NCI-H510A treated with DMSO at 0.1 percent for 48 hours (cell line): ENCODE results near the gene TTC23.
A peak's percentile ranks its signal among the peaks of the same experiment; 100 is the strongest.
"Not testable (repeated sequence)": the region's sequence is repeated elsewhere in the genome, so short reads cannot be mapped to it uniquely, and the experiment has no call there.

Source experiments
- DNase-seq: peaks from one replicate; lab custom pipeline; 2025; lab: John Stamatoyannopoulos, UW

The TTC23 gene

GRCh38 chr15:99120050-99120777 is 129.2 kb downstream of the TTC23 start:
- DNase-seq, result no peak

DNA sequence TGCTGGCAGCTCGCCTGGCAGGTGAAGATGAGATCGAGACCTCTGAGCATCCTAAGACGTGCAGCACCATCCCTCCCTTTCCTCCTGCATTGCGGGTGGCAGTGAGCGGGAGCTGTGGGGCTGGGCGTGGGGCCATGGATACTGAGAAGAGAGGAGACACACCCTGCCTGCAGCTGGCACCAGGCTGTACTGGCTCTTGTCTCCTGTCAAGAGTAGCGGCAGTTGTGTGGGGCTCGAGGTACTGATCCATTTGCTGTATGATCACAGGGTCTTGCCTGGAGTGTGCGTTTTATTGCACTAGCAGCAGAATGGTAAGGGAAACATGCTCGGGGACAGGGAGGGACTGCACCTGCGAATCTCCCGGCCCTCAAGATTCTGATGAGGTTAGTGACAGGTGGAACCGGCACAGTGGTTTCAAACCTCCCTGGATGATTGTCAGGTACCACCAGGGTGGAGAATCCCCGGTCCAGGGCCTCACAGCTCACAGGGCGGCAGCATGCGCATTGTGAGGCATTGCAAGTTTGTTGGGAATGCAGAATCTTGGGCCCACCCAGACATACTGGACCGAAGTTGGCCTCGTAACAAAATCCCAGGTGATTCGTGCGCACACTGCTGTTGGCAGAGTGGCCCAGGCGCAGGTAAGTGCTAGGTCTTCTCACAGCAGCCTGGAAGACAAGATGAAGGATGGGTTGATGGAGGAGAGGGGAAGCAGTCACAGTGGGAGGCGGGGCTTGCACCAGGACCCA is 130.4 kb downstream of the TTC23 start:
- no peak for DNase-seq

DNA sequence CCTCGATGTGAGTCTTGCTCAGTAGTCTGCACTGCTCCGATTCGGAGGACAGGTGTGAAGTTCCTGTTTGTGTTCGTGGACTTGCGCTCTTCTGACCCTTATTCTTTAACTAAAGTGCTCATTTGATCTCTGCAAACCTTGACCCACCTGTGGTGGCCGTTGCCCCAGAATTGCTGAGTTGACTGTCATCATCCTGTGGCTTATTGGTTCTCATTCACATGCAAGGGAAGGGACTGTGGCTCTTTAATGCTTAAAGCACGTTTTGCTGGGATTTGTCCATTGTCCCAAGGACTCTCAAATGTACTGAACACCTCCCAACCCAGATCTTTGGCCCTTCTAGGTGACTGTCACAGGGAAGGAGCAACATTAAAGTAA is 131.1 kb downstream of the TTC23 start:
- DNase-seq, result no peak

DNA sequence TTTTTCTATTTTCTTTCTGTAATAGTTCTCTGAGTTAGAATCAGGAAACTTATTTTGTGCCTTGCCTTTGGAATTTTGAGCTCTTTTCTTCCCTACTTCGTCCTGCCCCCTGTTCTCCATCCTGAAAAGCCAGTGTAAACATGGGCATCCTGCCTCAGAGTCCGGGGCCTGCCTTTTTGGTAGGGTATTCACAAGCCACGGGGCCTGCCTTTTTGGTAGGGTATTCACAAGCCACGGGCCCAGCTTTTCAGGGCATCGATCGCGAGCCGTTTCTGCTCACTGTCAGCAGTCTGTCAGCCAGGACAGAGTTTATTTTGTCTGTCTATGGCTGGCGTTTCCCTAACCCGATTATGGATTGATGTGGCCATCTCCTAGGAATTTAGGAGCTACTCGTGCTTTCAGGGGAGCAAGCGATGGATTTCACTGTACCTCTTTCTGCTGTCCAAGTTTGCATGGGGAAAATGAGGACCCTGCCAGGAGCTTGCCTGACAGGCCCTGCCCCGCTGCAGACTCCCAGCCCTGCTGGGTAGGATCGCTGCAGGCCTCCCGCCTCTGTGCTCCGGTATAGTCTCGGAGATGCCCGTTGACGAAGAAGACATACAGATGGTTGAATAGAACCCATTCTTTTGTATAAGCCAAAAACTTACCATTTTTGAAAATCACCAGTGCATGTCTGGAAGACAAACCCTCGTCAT is 131.7 kb downstream of the TTC23 start:
- DNase-seq, result no peak

DNA sequence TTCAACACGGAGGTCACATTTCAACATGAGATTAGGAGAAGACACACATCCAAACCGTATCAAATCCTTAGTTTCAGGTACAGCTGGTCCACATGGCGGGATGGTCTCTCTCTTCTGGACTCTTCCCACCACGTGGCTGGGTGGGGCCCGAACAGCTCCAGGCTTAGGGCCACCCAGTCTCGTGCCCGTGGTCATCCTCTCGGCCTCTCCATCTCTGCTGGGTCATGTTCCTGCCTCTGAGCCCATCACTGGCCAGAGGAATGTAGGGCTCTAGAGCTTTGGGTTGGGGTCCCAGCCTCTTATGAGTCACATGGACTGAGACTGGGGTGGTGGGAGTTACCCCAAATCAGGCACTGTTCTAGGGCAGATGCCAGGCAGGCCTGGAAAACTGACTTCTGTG is 132.3 kb downstream of the TTC23 start:
- no peak for DNase-seq

- DNase-seq, result no peak
Observed at GRCh38 chr15:99115300-99116215, 133.8 kb downstream of the TTC23 start.

GRCh38 chr15:99114511-99115299 is 134.7 kb downstream of the TTC23 start:
- DNase-seq, result no peak

- DNase-seq, result no peak
Observed at GRCh38 chr15:99113547-99114271, 135.7 kb downstream of the TTC23 start.

- not testable (repeated sequence) for DNase-seq
Observed at GRCh38 chr15:99111641-99112040, 137.7 kb downstream of the TTC23 start.

DNA sequence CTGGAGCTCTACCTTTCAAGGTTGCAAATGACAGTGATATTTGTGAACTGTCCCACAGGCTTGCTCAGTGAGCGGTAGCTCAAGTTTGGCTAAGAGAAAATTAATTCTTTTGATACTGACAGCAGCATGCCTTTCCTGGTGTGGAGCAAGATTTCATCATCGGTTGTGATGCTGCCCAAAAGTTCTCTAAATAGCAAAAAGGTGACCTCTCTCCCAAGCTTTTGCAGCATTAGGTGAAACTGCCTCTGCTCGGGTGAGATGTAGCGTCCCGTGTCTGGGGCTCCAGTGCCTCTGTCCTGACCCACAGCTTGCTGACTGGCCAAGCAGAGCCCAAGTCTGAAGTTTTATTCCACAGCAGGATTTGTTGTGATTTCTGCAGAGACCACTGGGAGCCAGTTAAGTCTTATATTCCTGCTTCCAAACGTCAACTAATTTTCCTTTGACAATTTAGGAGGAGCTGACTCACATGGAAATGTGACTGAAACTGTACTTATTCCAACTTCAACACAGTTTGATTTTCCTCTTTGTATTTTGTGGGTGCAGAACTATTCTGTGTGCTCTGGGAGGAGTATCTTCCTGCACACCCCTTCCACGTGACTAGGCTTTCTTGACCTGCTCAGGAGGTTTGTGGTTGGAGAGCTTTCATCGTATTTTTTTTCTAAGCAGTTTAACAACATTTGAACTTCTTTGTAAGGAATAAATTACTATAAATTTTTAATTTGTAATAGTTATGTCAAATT is 138.6 kb downstream of the TTC23 start:
- no peak for DNase-seq

DNA sequence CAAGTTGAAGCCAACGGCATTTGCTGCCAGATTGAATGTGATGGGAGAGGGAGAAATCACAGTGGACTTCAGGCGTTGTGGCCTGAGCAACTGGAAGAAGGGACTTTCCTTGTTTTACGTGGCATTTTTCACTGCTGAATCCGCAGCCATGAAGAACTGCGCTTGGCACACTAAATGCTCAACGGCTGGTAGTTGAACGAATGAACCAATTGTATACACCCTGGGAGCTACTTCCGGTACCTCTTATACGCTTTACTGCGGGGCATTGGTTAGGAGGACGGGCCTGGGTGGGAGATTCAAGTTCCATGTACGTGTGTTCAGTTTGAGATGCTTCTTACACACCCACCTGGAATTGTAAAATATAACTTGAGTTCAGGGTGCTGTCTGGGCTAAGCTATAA is 139.3 kb downstream of the TTC23 start:
- no peak for DNase-seq

DNA sequence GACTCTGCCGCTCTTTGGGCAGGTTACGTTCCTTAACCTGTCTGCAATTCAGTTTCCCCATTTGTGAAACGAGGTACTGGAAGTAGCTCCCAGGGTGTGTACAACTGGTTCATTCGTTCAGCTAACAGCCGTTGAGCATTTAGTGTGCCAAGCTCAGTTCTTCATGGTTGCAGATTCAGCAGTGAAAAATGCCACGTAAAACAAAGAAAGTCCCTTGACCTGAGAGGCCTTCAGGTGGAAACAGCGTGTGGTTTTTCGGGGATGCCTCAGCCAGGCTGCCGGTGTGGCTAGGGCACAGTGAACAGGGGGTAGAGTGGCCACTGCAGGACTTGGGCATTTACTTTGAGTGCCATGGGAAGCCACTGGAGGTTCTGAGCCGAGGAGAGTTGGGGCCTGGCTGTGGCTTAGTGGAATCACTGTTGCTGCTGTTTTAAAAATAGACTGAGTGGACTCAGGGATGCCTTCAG is 139.8 kb downstream of the TTC23 start:
- no peak for DNase-seq

GRCh38 chr15:99108993-99109392 is 140.4 kb downstream of the TTC23 start:
- no peak for DNase-seq

DNA sequence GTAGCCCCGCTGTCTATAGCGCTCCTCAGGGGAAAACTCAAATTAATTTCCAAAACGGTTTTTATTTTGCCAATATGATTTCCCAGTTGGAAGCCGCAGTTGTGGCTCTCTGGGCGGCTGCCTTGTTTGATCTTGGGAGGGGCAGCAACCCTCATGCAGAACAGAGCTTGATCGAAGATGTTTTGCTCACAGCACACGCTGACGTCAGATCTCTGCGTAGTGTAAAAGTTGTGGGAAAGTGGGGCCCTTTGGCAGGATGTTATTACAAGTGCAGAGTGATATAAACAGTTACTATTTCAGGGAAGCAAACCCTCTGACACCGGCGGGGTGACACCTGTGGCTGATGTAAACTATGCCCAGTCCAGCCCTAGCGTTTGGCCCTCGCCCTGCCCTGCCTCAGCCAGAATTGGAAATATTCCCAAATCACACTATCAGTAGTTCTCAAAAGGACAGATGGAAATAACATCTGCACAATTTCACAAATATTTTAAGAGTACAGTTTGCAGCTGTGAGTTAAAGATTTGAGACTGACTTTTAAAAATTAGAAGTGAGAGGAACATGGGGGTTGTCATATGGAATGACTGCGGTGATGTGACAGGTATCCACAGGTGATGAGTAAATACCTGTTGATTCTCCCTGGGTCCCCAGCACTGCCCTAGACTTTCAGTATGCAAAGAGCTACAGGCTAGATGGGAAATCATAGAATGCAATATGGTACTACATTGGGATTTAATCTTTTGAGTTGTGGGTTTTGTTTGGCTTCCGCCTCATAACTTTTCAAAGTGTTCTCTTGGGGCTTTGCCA is 142.8 kb downstream of the TTC23 start:
- no peak for DNase-seq

GRCh38 chr15:99105514-99106341 is 143.7 kb downstream of the TTC23 start:
- DNase-seq, result no peak

DNA sequence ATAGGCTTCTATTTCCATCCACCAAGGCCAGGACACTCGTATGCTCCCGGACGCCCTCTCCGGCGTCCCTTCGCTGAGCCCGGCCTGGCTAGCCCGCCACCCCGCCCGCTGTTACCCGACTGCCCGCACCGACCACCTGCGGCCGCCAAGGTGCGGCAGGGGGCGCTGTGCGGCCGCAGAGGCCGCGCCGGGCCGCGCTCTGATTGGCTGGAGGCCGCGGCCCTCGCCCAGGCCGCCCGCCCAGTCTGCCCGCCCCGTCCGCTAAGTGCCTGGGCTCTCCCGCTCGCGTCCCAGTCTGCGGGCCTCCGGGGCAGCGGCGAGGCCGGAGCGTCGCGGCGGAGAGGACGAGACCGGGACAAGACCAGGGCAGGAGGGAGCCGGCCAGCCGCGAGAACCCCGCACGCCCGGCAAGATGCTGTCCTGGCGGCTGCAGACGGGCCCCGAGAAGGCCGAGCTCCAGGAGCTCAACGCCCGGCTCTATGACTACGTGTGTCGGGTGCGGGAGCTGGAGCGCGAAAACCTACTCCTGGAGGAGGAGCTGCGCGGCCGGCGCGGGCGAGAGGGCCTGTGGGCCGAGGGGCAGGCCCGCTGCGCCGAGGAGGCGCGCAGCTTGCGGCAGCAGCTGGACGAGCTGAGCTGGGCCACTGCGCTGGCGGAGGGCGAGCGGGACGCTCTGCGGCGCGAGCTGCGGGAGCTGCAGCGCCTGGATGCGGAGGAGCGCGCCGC is 144.4 kb downstream of the TTC23 start, which contains the start of gene SYNM:
SYNM (plus strand) TSS at position 293 of the 726 bp plus-strand sequence; CDS start at position 413, 120 bp downstream.
- DNase-seq, result peak; percentile 43

DNA sequence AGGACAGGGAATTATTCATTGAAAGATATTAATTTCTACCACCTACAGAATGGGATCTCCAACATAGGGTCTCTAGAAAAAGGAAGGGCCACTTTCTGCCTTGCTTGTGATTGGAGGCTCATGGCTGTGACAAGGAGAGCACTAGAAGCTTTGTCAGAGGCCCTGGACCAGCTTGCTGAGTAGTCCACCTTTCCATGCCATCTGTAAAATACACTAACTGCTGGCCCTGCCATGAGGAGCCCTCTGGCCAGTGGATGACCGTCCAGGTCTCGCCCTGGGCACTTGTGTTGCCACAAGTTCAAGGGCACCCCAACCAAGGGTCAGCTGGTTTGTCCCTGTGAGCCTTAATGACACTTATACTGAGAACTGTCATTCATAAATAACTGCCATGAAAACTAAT is 146.1 kb downstream of the TTC23 start:
- no peak for DNase-seq
